HEK293T (cell line): Measurements from ENCODE around the gene GALM.
"Not testable (repeated sequence)": the region's sequence is repeated elsewhere in the genome, so short reads cannot be mapped to it uniquely, and the experiment has no call there.

Source experiments
- CTCF ChIA-PET: fragments of 350-600 bp; formaldehyde crosslinking; extraction: SDS; loops from one replicate; lab custom pipeline; 2021; ENCODE audit warnings: antibody characterized with exemption, inconsistent platforms; lab: Yijun Ruan, JAX
- POLR2A ChIA-PET: fragments of 350-600 bp; formaldehyde crosslinking; extraction: SDS; loops from one replicate; lab custom pipeline; 2020; ENCODE audit warnings: antibody characterized with exemption, inconsistent platforms; lab: Yijun Ruan, JAX
- DNase-seq: peaks from one replicate; pipeline ENCODE4 v3.0.0; 2012; ENCODE audit warnings: mixed read lengths; ENCODE audit errors: extremely low spot score
- ARNT ChIP-seq: fragments of 450-650 bp; IDR thresholded peaks from 2 replicates; pipeline ENCODE4 v1.6.1; 2017; ENCODE audit warnings: mild to moderate bottlenecking
- BHLHE40 ChIP-seq: fragments of 450-650 bp; IDR thresholded peaks from 2 replicates; pipeline ENCODE4 v1.6.1; 2016; ENCODE audit warnings: mild to moderate bottlenecking, moderate library complexity, borderline replicate concordance
- CTBP1 ChIP-seq: fragments of 450-650 bp; IDR thresholded peaks from 2 replicates; pipeline ENCODE4 v1.6.1; 2016; ENCODE audit warnings: borderline replicate concordance
- ELF4 ChIP-seq: fragments of 450-650 bp; IDR thresholded peaks from 2 replicates; pipeline ENCODE4 v1.6.1; 2017; ENCODE audit warnings: antibody characterized with exemption
- FOXA1 ChIP-seq: fragments of 450-650 bp; IDR thresholded peaks from 2 replicates; pipeline ENCODE4 v1.6.1; 2016; ENCODE audit warnings: mild to moderate bottlenecking
- FOXK2 ChIP-seq: fragments of 450-650 bp; IDR thresholded peaks from 2 replicates; pipeline ENCODE4 v1.6.1; 2016; ENCODE audit warnings: mild to moderate bottlenecking
- FOXM1 ChIP-seq: fragments of 450-650 bp; IDR thresholded peaks from 2 replicates; pipeline ENCODE4 v1.6.1; 2017; ENCODE audit warnings: mild to moderate bottlenecking, borderline replicate concordance
- HDGF ChIP-seq: fragments of 450-650 bp; IDR thresholded peaks from 2 replicates; pipeline ENCODE4 v1.6.1; 2017; ENCODE audit warnings: antibody characterized with exemption, borderline replicate concordance
- L3MBTL2 ChIP-seq: fragments of 450-650 bp; conservative IDR thresholded peaks from 2 replicates; pipeline ENCODE4 v1.6.1; 2016; ENCODE audit warnings: mild to moderate bottlenecking
- LEF1 ChIP-seq: fragments of 450-650 bp; IDR thresholded peaks from 2 replicates; pipeline ENCODE4 v1.6.1; 2017; ENCODE audit warnings: mild to moderate bottlenecking, borderline replicate concordance
- NFRKB ChIP-seq: fragments of 450-650 bp; IDR thresholded peaks from 2 replicates; pipeline ENCODE4 v1.6.1; 2016; ENCODE audit warnings: mild to moderate bottlenecking, moderate library complexity
- SP1 ChIP-seq: fragments of 450-650 bp; IDR thresholded peaks from 2 replicates; pipeline ENCODE4 v1.6.1; 2017
- SUZ12 ChIP-seq: fragments of 450-650 bp; IDR thresholded peaks from 2 replicates; pipeline ENCODE4 v1.6.1; 2016; ENCODE audit warnings: mild to moderate bottlenecking
- TARDBP ChIP-seq: fragments of 450-650 bp; IDR thresholded peaks from 2 replicates; pipeline ENCODE4 v1.6.1; 2016
- ZNF384 ChIP-seq: fragments of 450-650 bp; IDR thresholded peaks from 2 replicates; pipeline ENCODE4 v1.6.1; 2016
- TF ChIP-seq, protein P1 (sequence below): fragments of 450-650 bp; IDR thresholded peaks from 2 replicates; pipeline ENCODE4 v1.6.1; 2016

GALM gene

DNA sequence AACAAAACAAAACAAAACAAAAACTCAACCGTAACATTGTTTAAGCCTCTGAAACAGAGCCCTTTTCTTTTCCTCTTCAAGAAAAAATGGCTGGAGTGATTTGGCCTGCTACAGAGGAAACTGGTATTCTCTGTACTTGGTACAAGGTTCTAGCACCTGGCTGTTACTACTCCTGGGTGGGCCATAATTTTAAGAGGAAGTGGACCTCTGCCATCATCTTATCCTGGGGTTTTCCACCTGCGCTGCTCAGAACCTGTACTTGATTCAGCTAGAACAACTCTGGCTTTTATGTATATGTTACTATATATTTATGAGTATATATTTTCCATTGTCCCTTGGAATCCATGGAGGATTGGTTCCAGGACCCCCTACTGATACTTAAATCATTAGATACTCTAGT, 62.8 kb downstream of the GALM start:
- CTCF ChIA-PET: no interaction called here
- TF ChIP-seq, protein P1, sequence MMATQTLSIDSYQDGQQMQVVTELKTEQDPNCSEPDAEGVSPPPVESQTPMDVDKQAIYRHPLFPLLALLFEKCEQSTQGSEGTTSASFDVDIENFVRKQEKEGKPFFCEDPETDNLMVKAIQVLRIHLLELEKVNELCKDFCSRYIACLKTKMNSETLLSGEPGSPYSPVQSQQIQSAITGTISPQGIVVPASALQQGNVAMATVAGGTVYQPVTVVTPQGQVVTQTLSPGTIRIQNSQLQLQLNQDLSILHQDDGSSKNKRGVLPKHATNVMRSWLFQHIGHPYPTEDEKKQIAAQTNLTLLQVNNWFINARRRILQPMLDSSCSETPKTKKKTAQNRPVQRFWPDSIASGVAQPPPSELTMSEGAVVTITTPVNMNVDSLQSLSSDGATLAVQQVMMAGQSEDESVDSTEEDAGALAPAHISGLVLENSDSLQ: no peak
- TF ChIP-seq FOXK2: no peak
- no peak for TF ChIP-seq TARDBP
- no peak for DNase-seq
- POLR2A ChIA-PET: no interaction called here

- DNase-seq: no peak
- POLR2A ChIA-PET: interaction anchor here (2.3 kb wide), 1 partner anchor 20 kb away, joined by 9 read pairs; the partner anchor contains the start of gene SRSF7
- no peak for TF ChIP-seq ELF4
- TF ChIP-seq SUZ12: no peak
- no peak for TF ChIP-seq FOXA1
- TF ChIP-seq, protein P1: no peak
- no peak for TF ChIP-seq ZNF384
- no peak for TF ChIP-seq LEF1
- CTCF ChIA-PET: no interaction called here
Measured at GRCh38 chr2:38731090-38731489, 65.2 kb downstream of the GALM start.

GRCh38 chr2:38731684-38732221, 65.8 kb downstream of the GALM start:
- TF ChIP-seq FOXA1 (no peak), L3MBTL2 (no peak), NFRKB (no peak), SUZ12 (no peak), ZNF384 (no peak), CTBP1 (no peak)
- CTCF ChIA-PET: interaction anchor here (0.6 kb wide), 1 partner anchor 21 kb away, joined by 3 read pairs; no protein-coding TSS in a partner anchor
- DNase-seq: no peak
- POLR2A ChIA-PET: interaction anchor here (2.3 kb wide), 1 partner anchor 20 kb away, joined by 9 read pairs; the partner anchor contains the start of gene SRSF7

DNA sequence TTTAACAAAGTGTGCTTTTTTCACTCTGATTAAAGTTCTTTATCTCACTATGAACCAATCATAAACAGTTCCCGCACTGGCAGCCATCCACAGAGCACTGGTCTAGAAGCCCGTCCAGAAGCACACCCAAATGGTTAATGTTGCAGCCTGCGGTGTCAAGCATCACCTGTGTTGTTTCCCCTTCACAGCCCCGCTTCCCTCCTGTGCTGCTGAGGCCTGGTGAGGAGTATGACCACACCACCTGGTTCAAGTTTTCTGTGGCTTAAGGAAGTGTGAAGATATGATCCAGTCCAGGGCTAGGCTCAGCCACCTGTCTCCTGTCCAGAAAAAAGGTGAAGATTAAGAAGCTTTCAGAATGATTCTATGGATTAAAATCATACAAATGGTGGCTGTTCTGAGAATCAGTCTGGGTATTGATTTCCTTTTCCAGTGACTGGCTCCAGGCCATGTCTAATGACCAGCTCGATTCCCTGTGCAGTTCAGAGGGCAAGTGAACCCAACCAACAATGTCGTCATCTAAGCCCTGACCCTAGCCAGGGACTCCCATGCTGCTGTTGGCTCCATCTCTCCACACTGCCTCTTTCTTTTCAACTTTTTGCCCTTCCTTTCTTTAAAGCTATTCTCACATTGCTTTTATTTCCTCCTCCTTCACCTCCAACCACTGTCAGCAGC, 67.5 kb downstream of the GALM start:
- TF ChIP-seq ELF4: no peak
- no peak for TF ChIP-seq BHLHE40
- TF ChIP-seq LEF1: no peak
- TF ChIP-seq FOXK2: no peak
- no peak for TF ChIP-seq SP1
- no peak for TF ChIP-seq NFRKB
- TF ChIP-seq, protein P1: no peak
- TF ChIP-seq FOXA1: no peak
- no peak for TF ChIP-seq ARNT
- no peak for TF ChIP-seq HDGF
- no peak for TF ChIP-seq L3MBTL2
- no peak for TF ChIP-seq FOXM1
- ChIA-PET POLR2A (interaction anchor here (2.3 to 4.1 kb wide), 2 partner anchors 10 to 18 kb away, joined by 10 to 21 read pairs; partner anchors contain the start of gene SRSF7), CTCF (interaction anchor here (0.7 kb wide), 1 partner anchor 19 kb away, joined by 4 read pairs; no protein-coding TSS in a partner anchor)
- no peak for DNase-seq

DNA sequence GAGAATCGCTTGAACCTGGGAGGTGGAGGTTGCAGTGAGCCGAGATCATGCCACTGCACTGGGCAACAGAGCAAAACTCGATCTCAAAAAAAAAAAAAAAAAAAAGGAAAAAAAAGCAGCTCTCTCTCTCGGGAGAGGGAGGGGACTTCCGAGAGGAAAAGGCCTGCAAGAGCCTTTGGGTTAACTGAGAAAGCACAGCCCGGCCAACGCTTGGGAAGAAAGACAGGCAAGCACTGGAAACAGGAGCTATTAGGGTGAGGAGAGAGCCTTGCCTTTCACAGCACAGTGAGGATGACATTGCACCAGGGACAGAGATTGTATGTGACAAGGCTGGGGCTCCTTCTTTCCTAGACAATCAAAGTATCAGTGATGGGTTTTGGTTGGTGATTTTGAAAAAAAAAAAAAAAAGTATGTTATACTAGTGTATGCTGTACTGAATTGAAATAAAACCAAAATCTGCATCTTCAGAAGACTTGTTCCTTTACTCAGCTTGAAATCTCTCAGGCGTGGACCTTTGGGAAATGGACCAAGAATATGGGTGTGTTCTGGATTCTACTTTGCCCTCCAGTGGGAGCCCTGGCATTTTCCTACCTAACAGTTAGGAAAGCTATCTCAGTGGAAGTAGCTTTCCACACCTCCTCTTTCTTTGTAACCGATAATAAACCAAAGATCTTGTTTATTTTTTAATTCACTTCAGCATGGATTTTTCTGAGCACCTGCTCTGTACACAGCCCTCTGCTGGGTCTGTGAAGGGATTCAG, 68.6 kb downstream of the GALM start:
- ChIA-PET CTCF (interaction anchor here (0.7 to 1.4 kb wide), 4 partner anchors 9 to 153 kb away, joined by 3 to 6 read pairs (median 4); no protein-coding TSS in a partner anchor), POLR2A (interaction anchor here (2.3 to 4.1 kb wide), 2 partner anchors 9 to 17 kb away, joined by 10 to 21 read pairs; partner anchors contain the start of gene SRSF7)
- TF ChIP-seq HDGF: no peak
- TF ChIP-seq NFRKB: no peak
- TF ChIP-seq SUZ12: no peak
- no peak for TF ChIP-seq LEF1
- no peak for TF ChIP-seq FOXM1
- no peak for TF ChIP-seq ZNF384
- no peak for TF ChIP-seq CTBP1
- TF ChIP-seq ARNT: no peak
- no peak for DNase-seq

GRCh38 chr2:38735999-38736320, 70.0 kb downstream of the GALM start:
- POLR2A ChIA-PET: interaction anchor here (4.1 kb wide), 1 partner anchor 15 kb away, joined by 21 read pairs; the partner anchor contains the start of gene SRSF7
- no peak for DNase-seq
- TF ChIP-seq ARNT: no peak
- no peak for TF ChIP-seq ZNF384
- no peak for TF ChIP-seq ELF4
- no peak for TF ChIP-seq HDGF
- TF ChIP-seq FOXK2: no peak
- no peak for TF ChIP-seq FOXM1
- TF ChIP-seq CTBP1: no peak
- TF ChIP-seq BHLHE40: no peak
- TF ChIP-seq LEF1: no peak
- TF ChIP-seq, protein P1: no peak
- no peak for TF ChIP-seq SUZ12
- no peak for TF ChIP-seq L3MBTL2
- no peak for TF ChIP-seq SP1
- TF ChIP-seq FOXA1: no peak
- TF ChIP-seq NFRKB: no peak
- TF ChIP-seq TARDBP: no peak
- CTCF ChIA-PET: interaction anchor here (0.6 to 1.4 kb wide), 2 partner anchors 12 to 154 kb away, joined by 4 to 6 read pairs; no protein-coding TSS in a partner anchor

DNA sequence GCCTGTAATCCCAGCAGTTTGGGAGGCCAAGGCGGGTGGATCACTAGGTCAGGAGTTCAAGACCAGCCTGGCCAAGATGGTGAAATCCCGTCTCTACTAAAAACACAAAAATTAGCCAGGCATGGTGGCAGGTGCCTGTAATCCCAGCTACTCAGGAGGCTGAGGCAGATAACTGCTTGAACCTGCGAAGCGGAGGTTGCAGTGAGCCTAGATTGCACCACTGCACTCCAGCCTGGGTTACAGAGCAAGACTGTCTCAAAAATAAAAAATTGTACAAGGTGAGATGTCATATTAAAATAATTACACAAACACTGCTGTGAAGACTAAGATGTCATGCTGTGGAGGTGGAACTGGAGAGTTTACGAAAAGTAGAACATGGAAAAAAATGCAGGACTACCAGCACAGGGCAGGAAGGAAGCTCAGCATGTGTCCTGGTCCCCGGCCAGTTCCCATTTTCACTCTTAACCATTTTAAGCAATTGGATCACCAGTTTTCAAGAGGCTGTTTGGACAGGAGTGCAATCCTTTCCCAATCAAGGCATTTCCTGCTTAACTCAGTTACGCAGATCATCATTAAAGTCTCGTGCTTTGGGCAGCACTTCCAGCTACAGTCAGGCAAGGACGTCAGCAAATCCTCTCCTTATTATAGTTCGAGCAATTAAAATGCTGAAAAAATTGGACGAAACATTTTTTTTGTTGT, 71.2 kb downstream of the GALM start:
- CTCF ChIA-PET: interaction anchor here (0.8 kb wide), 1 partner anchor 134 kb away, joined by 4 read pairs; the partner anchor contains the start of gene HNRNPLL
- POLR2A ChIA-PET: interaction anchor here (0.6 to 4.0 kb wide), 2 partner anchors 14 to 136 kb away, joined by 4 to 25 read pairs; partner anchors contain the start of gene SRSF7
- DNase-seq: not testable (repeated sequence)
